Adrenal gland (tissue), 12 donors: ENCODE measurements around the gene HS6ST2. TPM values are rescaled to one million over a fixed set of nuclear protein-coding genes. Genes with fewer than 3 reads are reported as not detected.

Experiments used
- DNase-seq, 7 donors: peaks; one replicate each; pipeline ENCODE4 v3.0.0-alpha.2; 2019 to 2020
- H3K27ac ChIP-seq, 5 donors: fragments of 200-600 bp; sonication (generic) in 4 of 5; 1 replicate in 3 of 5; 2 replicates in 2 of 5; pipeline versions ENCODE4 v1.5.1 to v1.8.0; 2016 to 2020; ENCODE audit warnings: mild to moderate bottlenecking in 1 of 5
- H3K27me3 ChIP-seq: fragments of 200-600 bp; 2 replicates; pipeline ENCODE4 v1.8.0; 2021
- H3K36me3 ChIP-seq, 2 donors: fragments of 200-600 bp; replicated peaks in 1 of 2; 1 replicate in 1 of 2; 2 replicates in 1 of 2; pipeline versions ENCODE4 v1.5.1 to v1.8.0; 2018 to 2022
- H3K4me1 ChIP-seq, 2 donors: fragments of 200-600 bp; replicated peaks in 1 of 2; 1 replicate in 1 of 2; 2 replicates in 1 of 2; pipeline versions ENCODE4 v1.5.1 to v1.8.0; 2018 to 2021
- H3K4me3 ChIP-seq, 4 donors: fragments of 200-600 bp; sonication (generic) in 3 of 4; one replicate each; pipeline ENCODE4 v1.5.1; 2016 to 2018
- H3K9me3 ChIP-seq, 3 donors: fragments of 200-600 bp; sonication (generic) in 1 of 3; replicated peaks in 1 of 3; 1 replicate in 2 of 3; 2 replicates in 1 of 3; pipeline versions ENCODE4 v1.5.1 to v1.8.0; 2016 to 2021
- CTCF ChIP-seq, 6 experiments: fragments of 450-650 bp in 4 of 6; fragments of 200-600 bp in 2 of 6; sonication (generic) in 1 of 6; IDR thresholded peaks; 1 replicate in 5 of 6; 2 replicates in 1 of 6; pipeline versions ENCODE4 v1.5.1 to v1.8.0; 2016 to 2021; ENCODE audit warnings: antibody characterized with exemption in 6 of 6, mild to moderate bottlenecking in 2 of 6, moderate library complexity in 1 of 6
- POLR2A ChIP-seq, 2 donors: fragments of 450-650 bp; IDR thresholded peaks; one replicate each; pipeline ENCODE4 v1.6.1; 2017; ENCODE audit warnings: antibody characterized with exemption in 2 of 2, mild to moderate bottlenecking in 2 of 2, moderate library complexity in 1 of 2
- WGBS, 4 donors: extraction: QIAGEN DNeasy Blood & Tissue Kit in 2 of 4; methylation state at CpG; one replicate each; pipeline versions ENCODE4 v1.1.5 to v1.1.7; 2013 to 2017; 5-methylcytosine and 5-hydroxymethylcytosine counted together
- intact Hi-C, 2 donors: fragments of 100-400 bp; cut with DNase I; formaldehyde crosslinking; loops; one replicate each; pipeline versions ENCODE4 v1.14.1 to v1.15.0; 2022 to 2023
- polyA plus RNA-seq, 3 donors: library from polyadenylated mRNA; stranded (reverse); fragments of 200-250 nt in 2 of 3; fragments of 350-450 nt in 1 of 3; fragmentation: Illumina TruSeq in 1 of 3; extraction: RNeasy Lipid Tissue Mini Kit (QIAGEN cat#74804) in 1 of 3; gene quantifications; one replicate each; pipeline ENCODE4 v1.2.3, GENCODE V29; 2013 to 2014
- total RNA-seq, 9 donors: library from RNA; depleted of rRNA in 4 of 9; stranded (reverse); fragments of >200 nt in 4 of 9; fragments of 120-200 nt in 1 of 9; fragmentation: NEBNext Ultra II Directional in 1 of 9; extraction: Animal tissue kit (Norgen Biotek cat#: 25700) in 1 of 9; gene quantifications; one replicate each; pipeline versions ENCODE4 v1.1.0 to v1.2.4, GENCODE V29; 2013 to 2023
- donor health status: healthy with polysubstance abuse.
- donor health status: Bipolar disorder and iron deficiency.
- donor health status: DM: yes; HTN: yes; CAD: no.
- donor health status: DM: no; HTN: no; CAD: no.
- donor health status: DM: no; HTN: no; CAD: no.
- donor health status: DM: yes; HTN: yes; CAD: no.

The HS6ST2 gene
- total and polyA plus RNA-seq, 12 donors: 0.24 to 6.0 (median 1.3) TPM

- DNase-seq: no peak
- H3K36me3 ChIP-seq: no peaks in the 10 kb centered on the region
- no peak for TF ChIP-seq POLR2A (IDR thresholded peaks at IDR 0.05)
- no peak for TF ChIP-seq CTCF (IDR thresholded peaks at IDR 0.05)
- no peaks in the 10 kb centered on the region for H3K4me1 ChIP-seq
- 61 to 76% (median 67%) methylated on average over 4 of the region's 4 CpGs for WGBS, 4 donors
- H3K9me3 ChIP-seq: no peaks in the 10 kb centered on the region
- intact Hi-C loops: no loop called here
- H3K4me3 ChIP-seq: no peak overlapping the region
- no peak overlapping the region for H3K27ac ChIP-seq
- peaks cover 17% of the 10 kb centered on the region for H3K27me3 ChIP-seq
These were observed 156.4 kb downstream of the HS6ST2 start for GRCh38 chrX:132802033-132802432.

- DNase-seq: no peak
- H3K4me1 ChIP-seq: no peaks in the 10 kb centered on the region
- H3K4me3 ChIP-seq: no peak overlapping the region
- intact Hi-C loops: no loop called here
- no peak for TF ChIP-seq CTCF (IDR thresholded peaks at IDR 0.05)
- TF ChIP-seq POLR2A (IDR thresholded peaks at IDR 0.05): no peak
- H3K9me3 ChIP-seq: no peaks in the 10 kb centered on the region
- H3K27me3 ChIP-seq: peaks cover 17% of the 10 kb centered on the region
- WGBS, 4 donors: 70 to 85% (median 75%) methylated on average over 1 to 4 of the region's 4 CpGs
- no peaks in the 10 kb centered on the region for H3K36me3 ChIP-seq
- H3K27ac ChIP-seq: no peak overlapping the region
These were observed 163.2 kb downstream of the HS6ST2 start for GRCh38 chrX:132795181-132795580.

- intact Hi-C loops: no loop called here
- Histone ChIP-seq H3K4me3 (no peak overlapping the region), H3K4me1 (no peaks in the 10 kb centered on the region), H3K27me3 (no peaks in the 10 kb centered on the region), H3K27ac (no peak overlapping the region), H3K9me3 (no peaks in the 10 kb centered on the region), H3K36me3 (no peaks in the 10 kb centered on the region)
- WGBS, 4 donors: 57 to 72% (median 70%) methylated on average over 2 of the region's 2 CpGs
- DNase-seq: no peak
- no peak for TF ChIP-seq POLR2A (IDR thresholded peaks at IDR 0.05)
- TF ChIP-seq CTCF (IDR thresholded peaks at IDR 0.05): no peak
These were observed 166.7 kb downstream of the HS6ST2 start for GRCh38 chrX:132791714-132792113.

GRCh38 chrX:132790329-132790728 is 168.1 kb downstream of the HS6ST2 start:
- intact Hi-C loops: no loop called here
- H3K27ac ChIP-seq: no peak overlapping the region
- H3K4me3 ChIP-seq: no peak overlapping the region
- no peak for DNase-seq
- TF ChIP-seq CTCF (IDR thresholded peaks at IDR 0.05) (no peak), POLR2A (IDR thresholded peaks at IDR 0.05) (no peak)
- no peaks in the 10 kb centered on the region for H3K4me1 ChIP-seq
- H3K27me3 ChIP-seq: no peaks in the 10 kb centered on the region
- no peaks in the 10 kb centered on the region for H3K9me3 ChIP-seq
- WGBS, 4 donors: 66 to 85% (median 76%) methylated on average over 2 of the region's 2 CpGs
- H3K36me3 ChIP-seq: no peaks in the 10 kb centered on the region
